Suppressor macrophage treated with lipopolysaccharide for 1 hour (primary cell): Measurements from ENCODE around the gene TADA2A.

Experiments
- DNase-seq, 3 donors: peaks; one replicate each; pipeline ENCODE4 v3.0.0-alpha.2; 2020 to 2022

TADA2A gene

GRCh38 chr17:37406635-37407461 lies at the start of gene TADA2A, which contains the start of gene ACACA:
TADA2A (plus strand) TSS chr17:37406886; CDS start chr17:37411366, 4,480 bp downstream.
ACACA (minus strand) TSS chr17:37406836; CDS start chr17:37406299, 537 bp downstream.
- peak; percentile 89 to 97 (median 94) for DNase-seq

DNA sequence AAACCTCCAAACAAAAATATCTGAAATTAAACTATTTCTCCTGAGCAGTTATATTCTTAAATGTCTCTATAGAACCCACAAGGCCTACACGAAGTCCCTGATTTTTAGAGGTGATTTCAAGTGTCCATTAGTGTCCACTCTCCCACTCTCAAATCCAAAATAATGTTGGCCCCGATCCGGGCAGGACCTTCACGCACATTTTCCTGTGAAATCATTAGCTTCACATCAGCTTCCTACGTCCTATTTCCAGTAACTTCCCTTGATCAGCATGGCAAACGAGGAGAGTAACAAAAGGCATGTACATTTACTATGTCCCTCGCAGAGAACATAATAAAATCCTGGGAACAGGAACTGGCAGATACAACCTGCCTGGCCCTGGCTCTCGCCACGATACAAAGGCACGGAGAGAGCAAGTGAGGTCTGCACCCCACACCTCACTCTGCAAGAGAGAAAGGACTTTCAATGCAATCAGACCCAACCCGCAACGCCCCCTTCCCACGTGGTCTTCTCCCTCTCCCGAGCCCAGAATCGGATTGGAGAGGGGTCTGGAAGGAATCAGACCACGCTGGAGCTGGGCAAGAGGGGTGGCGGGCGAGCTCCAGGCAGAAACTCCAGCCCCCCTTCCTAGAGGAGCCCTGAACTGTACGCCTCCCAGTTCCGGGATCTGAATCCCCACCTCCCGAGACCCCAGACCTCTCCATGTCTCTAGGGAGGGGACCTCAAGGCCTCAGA lies 48.4 kb upstream of the TADA2A start:
- DNase-seq: peak; percentile 35 to 61 (median 42)

DNA sequence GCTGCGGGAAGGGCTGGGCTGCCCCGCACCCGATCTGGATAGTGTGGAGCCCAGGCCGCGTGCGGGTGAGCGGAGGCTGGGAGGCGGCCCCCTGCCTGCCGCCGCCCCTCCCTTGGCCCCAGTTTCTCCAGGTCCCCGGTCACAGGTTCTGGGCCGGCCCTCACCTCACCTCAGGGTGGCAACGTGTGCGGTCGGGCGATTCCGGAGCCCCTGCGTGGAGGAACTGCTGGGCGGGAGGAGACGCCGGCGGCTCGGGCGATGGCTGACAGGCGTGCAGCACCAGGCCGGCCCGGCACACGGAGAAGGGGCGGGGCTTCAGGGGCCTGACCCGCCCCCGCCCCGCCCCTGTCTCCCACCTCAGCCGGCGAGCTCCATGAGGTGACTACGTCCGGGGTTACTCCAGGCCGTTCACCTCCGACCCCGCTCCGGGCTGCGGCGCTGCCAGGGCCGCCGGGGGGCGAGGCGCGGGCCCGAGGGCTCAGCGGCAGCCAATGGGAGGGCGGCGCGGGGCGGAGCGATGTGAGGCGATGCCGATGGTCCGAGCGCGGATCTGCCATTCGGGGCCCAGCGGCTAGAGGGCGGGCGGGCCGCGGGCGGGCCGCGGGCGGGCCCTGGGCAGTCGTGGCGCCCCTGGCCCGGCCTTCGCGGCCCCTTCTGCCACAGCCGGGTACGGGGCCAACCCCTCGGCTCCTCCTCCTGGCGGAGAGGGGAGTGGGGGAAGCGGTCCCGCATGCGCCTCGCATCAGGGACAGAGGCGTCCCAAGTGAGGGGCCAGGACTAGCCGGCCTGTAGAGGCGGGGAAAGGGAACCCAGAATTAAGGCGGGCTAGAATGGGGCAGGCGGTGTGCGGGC lies 47.6 kb upstream of the TADA2A start:
- DNase-seq: peak; percentile 95 to 98 (median 95)

DNA sequence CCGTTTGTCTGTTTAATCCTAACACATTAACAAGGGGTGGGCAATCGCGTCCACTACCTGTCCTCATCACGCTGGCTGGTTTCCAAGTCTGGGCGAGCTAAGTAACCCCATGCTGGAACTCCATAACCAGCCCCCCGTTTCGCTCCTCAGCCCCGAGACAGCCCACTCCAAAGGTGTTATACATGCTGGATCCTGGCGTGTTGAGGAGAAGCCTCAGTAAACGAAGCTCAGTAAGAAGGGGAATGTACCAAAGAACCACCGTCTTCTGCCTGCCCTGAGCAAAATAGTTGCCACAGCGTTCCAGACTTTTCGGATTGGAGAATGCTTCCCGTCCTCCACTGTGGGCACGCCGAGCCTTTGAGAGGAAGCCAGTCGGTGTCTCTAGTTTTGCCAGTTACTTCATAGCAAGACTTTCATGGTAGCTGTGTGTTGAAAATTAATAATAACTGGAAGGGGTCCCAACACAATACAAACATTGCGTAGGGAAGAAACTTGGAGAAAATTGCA lies 47.0 kb upstream of the TADA2A start:
- DNase-seq: peak; percentile 18 to 37 (median 24)

DNA sequence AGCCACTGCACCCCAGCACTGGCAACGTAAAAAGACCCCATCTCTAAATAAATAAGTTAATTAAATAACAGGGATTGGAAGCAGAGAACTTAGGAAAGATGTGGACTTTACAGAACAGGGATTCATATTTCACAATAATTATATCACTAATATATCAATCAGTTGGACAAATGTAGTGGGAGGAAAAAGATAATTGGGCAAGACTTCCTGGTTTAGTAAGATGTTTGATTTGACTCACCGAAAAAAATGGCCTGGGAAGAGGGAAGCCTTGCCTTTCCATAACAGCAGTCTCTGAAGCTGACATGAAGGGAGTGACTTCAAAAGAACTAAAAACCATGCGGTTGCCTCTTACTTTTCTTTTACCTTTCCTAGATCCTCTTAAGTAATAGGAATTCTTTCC lies 46.1 kb upstream of the TADA2A start:
- DNase-seq: peak; percentile 37 to 68 (median 52)

- DNase-seq: no peak
Observed at GRCh38 chr17:37361543-37361942, 45.1 kb upstream of the TADA2A start.

DNA sequence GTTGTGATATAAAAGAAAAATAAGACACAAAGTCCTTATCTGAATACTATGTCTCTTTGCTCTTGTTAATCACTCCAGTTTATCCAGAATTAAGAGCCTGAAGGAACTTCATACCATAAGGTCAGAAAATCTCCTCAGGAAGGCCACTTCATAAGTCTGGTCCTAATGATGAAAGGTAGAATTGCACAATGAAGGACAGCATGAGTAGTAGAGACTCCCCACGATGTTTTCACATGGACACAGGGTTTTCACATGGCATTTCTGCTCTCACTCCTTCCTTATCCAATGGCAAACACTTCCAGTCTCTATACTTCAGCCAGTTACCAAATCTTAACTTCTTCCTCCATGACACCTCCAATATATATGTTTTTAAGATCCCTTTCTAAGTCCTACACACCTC lies 41.1 kb upstream of the TADA2A start:
- DNase-seq: peak in 1 of 3 donors; percentile 6

DNA sequence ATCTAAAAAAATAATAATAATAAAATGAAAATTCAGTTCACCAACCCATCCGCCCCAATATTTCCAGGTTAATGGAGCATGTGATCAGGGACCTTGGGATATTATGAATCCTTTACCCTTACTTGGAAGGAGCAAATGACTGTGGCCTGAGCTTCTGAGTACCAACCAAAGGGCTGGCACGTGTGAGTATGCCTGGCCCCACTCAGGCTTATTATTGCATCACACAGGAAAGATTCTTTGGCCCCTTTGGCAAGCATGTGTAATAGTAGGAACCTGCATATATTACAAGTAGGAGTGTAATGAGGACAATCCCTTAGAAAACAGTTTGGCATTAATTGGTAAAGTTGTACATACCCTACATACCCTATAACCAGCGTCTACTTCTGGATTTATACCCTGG lies 38.1 kb upstream of the TADA2A start:
- DNase-seq: peak; percentile 14 to 28 (median 26)

DNA sequence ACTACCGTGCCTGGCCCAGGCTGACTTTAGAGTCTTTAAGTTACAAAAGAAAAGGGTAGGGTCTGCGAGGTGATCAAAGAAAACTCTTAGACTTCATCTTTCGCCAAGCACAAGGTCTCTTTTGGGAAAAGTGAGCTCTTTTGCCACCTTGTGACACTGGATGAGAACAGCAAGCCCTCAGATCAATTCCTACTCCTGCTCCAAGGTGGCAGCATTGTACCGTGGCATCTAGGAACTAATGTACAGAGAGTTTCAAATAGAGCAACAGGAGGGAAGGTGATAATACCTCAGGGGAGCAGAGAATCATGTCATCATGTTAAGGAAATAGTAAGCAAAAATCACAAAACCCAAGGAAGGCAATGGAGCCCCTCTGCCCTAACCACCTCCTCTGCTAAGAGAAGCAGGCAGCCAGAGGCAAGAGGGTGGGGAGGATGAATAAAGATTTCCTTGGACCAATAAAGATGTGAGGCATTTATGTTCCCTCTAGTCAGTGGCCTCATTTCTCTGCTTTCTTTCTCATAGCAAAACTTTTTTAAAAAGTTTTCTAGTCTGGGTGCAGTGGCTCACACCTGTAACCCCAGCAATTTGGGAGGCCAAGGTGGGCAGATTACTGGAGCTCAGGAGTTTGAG lies 33.0 kb upstream of the TADA2A start:
- peak; percentile 79 to 80 (median 80) for DNase-seq

GRCh38 chr17:37375706-37376105 lies 31.0 kb upstream of the TADA2A start, which contains the start of gene C17orf78:
C17orf78 (plus strand) TSS chr17:37375985; CDS start chr17:37376093, 108 bp downstream.
- no peak for DNase-seq

GRCh38 chr17:37382056-37382455 lies 24.6 kb upstream of the TADA2A start:
- no peak for DNase-seq

GRCh38 chr17:37384560-37385149 lies 22.0 kb upstream of the TADA2A start:
- DNase-seq: no peak

- no peak for DNase-seq
Observed at GRCh38 chr17:37385474-37385990, 21.2 kb upstream of the TADA2A start.

- DNase-seq: no peak
Observed at GRCh38 chr17:37386462-37386861, 20.2 kb upstream of the TADA2A start.

- DNase-seq: peak in 2 of 3 donors; percentile 4 to 9
Observed at GRCh38 chr17:37388266-37388665, 18.4 kb upstream of the TADA2A start.

- DNase-seq: no peak
Observed at GRCh38 chr17:37389160-37389559, 17.5 kb upstream of the TADA2A start.

DNA sequence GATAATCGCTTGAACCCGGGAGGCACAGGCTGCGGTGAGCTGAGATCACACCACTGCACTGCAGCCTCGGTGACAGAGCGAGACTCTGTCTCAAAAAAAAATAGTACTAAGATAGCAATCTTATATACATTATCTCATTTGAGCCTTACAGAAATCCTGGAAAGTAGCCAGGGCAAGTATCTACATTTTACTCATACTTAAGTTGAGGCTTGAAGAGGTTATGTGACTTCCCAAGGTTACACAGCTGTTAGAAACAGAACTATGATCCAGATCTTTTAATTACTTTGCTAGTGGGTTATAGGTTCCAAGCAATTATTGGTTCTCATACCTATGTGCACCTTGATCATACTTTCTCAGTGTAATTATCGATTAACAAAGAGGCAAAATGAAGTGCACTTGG lies 15.5 kb upstream of the TADA2A start:
- no peak for DNase-seq

DNA sequence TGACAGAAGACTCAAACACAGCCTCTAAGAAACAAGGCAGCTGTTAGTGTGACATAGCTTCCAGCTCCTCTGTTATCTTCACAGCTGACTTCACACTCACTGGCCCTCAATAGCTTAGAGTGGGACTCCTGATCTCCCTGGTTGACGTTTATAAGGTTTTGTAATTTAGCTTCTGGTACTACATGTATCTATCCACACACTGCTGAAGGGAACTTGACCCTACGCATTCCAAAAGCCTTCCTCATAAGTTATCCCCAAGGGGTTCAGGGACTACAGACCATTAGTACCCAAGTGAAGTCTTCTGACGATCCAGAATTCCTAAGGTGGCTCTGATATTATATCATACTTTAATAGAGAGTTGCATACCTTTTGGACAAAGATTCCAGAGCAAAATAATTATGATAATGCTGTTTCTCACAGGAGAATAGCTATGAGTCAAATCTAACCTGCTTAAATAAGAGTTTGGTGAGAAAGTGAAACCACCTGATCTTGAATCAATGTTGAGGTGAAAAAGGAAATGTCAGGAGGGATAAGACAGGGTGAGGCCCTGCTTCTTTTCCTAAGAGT lies 14.6 kb upstream of the TADA2A start:
- DNase-seq: no peak

DNA sequence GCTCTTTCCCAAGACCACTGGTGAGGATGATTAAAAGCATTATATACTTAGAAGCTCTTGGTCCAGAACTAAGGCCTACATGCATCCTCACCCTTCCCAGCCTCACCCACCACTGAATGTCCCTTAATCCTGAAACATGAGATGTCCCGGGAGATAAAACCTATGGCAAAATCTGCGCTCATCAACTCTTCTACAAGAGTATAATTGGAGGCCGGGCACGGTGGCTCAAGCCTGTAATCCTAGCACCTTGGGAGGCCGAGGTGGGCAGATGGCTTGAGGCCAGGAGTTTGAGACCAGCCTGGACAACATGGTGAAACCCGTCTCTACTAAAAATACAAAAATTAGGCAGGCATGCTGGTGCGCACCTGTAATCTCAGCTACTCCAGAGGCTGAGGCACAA lies 13.3 kb upstream of the TADA2A start:
- DNase-seq: no peak

GRCh38 chr17:37399265-37399803 lies 7.4 kb upstream of the TADA2A start:
- no peak for DNase-seq

DNA sequence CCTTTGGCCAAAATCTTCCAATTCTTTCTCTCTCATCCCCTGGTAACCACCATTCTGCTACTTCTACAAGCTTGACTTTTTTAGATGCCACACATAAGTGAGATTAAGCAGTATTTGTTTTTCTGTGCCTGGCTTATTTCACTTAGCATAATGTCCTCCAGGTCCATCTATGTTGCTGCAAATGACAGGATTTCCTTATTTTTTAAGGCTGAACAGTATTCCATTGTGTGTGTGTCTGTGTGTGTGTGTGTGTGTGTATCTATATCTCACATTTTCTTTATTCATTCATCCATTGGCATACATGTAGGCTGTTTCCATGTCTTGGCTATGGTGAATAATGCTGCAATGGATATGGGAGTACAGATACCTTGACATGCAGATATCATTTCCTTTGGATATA lies 6.2 kb upstream of the TADA2A start:
- no peak for DNase-seq
